Endodermal cell (in vitro differentiated cells): ENCODE measurements around the gene GOLGA6D. TPM values are rescaled to one million over a fixed set of nuclear protein-coding genes. Genes with fewer than 3 reads are reported as not detected.

ENCODE experiments used
- DNase-seq: peaks from one replicate; pipeline ENCODE4 v3.0.0-alpha.2; 2017
- H3K27ac ChIP-seq: 2 replicates; pipeline ENCODE4 v1.5.1; 2013; ENCODE audit warnings: mild to moderate bottlenecking, low read depth, low read length, moderate library complexity
- H3K27me3 ChIP-seq: 2 replicates; pipeline ENCODE4 v1.6.1; 2013; ENCODE audit warnings: mild to moderate bottlenecking, low read length, moderate library complexity; ENCODE audit not compliant: insufficient read depth, control insufficient read depth, poor library complexity, severe bottlenecking
- H3K36me3 ChIP-seq: 2 replicates; pipeline ENCODE4 v1.7.0; 2013; ENCODE audit warnings: mild to moderate bottlenecking, low read length, moderate library complexity; ENCODE audit not compliant: control insufficient read depth, insufficient read depth
- H3K4me1 ChIP-seq: one replicate; pipeline ENCODE4 v1.7.0; 2013; ENCODE audit warnings: low read length; ENCODE audit not compliant: control insufficient read depth, insufficient read depth
- H3K4me3 ChIP-seq: 2 replicates; pipeline ENCODE4 v1.5.1; 2013; ENCODE audit warnings: mild to moderate bottlenecking, low read length, moderate library complexity
- H3K9ac ChIP-seq: 2 replicates; pipeline ENCODE4 v1.6.1; 2013; ENCODE audit warnings: mild to moderate bottlenecking, low read length, moderate library complexity; ENCODE audit not compliant: poor library complexity, severe bottlenecking; ENCODE audit errors: extremely low read depth
- H3K9me3 ChIP-seq: 2 replicates; pipeline ENCODE4 v1.6.1; 2013; ENCODE audit warnings: mild to moderate bottlenecking, low read length, moderate library complexity; ENCODE audit not compliant: control insufficient read depth
- H3K27ac Mint-ChIP-seq: 2 replicates; pipeline ENCODE4 v1.8.0; 2020; ENCODE audit warnings: mixed read lengths
- H3K27me3 Mint-ChIP-seq: 2 replicates; pipeline ENCODE4 v1.8.0; 2021; ENCODE audit warnings: mild to moderate bottlenecking, mixed read lengths; ENCODE audit not compliant: insufficient read depth
- H3K36me3 Mint-ChIP-seq: 2 replicates; pipeline ENCODE4 v1.8.0; 2020; ENCODE audit warnings: low read depth, mixed read lengths
- H3K4me1 Mint-ChIP-seq: 2 replicates; pipeline ENCODE4 v1.8.0; 2020; ENCODE audit warnings: mixed read lengths
- H3K4me3 Mint-ChIP-seq: 2 replicates; pipeline ENCODE4 v1.8.0; 2020; ENCODE audit warnings: mild to moderate bottlenecking, moderate library complexity, mixed read lengths
- H3K9me3 Mint-ChIP-seq: 2 replicates; pipeline ENCODE4 v1.8.0; 2020; ENCODE audit warnings: mild to moderate bottlenecking, mixed read lengths
- CTCF ChIP-seq: fragments of 200-600 bp; sonication (generic); conservative IDR thresholded peaks from 2 replicates; pipeline ENCODE4 v1.5.0; 2021; ENCODE audit warnings: antibody characterized with exemption, mild to moderate bottlenecking
- WGBS, 2 experiments: methylation state at CpG; one replicate each; pipeline versions ENCODE4 v1.1.5 to v1.1.7; 2013; ENCODE audit warnings: missing lambda C conversion rate in 2 of 2, mixed read lengths in 1 of 2; ENCODE audit not compliant: insufficient coverage in 1 of 2, insufficient read length in 1 of 2; 5-methylcytosine and 5-hydroxymethylcytosine counted together
- total RNA-seq, 2 donors: library from RNA; stranded (reverse); fragmentation: NEBNext Ultra II Directional in 1 of 2; extraction: Animal tissue kit (Norgen Biotek cat#: 25700) in 1 of 2; gene quantifications; 2 replicates in 1 of 2; 3 replicates in 1 of 2; pipeline ENCODE4 v1.2.1, GENCODE V29; 2021

Gene GOLGA6D
- total RNA-seq, 2 donors from 2014 or later: 0.11 to 0.24 TPM

- no peak overlapping the region for H3K4me3 Mint-ChIP-seq
- no peaks in the 10 kb centered on the region for H3K36me3 ChIP-seq
- H3K9me3 Mint-ChIP-seq: peaks cover 3% of the 10 kb centered on the region
- H3K36me3 Mint-ChIP-seq: no peaks in the 10 kb centered on the region
- H3K27ac Mint-ChIP-seq: no peak overlapping the region
- peaks cover 1% of the 10 kb centered on the region for H3K4me1 Mint-ChIP-seq
- 90 to 95% methylated on average over 6 of the region's 6 CpGs for WGBS, 2 experiments
- no peak overlapping the region for H3K4me3 ChIP-seq
- no peaks in the 10 kb centered on the region for H3K4me1 ChIP-seq
- H3K27me3 Mint-ChIP-seq: peaks cover 15% of the 10 kb centered on the region
- DNase-seq: no peak
- no peak for TF ChIP-seq CTCF
- H3K27me3 ChIP-seq: no peaks in the 10 kb centered on the region
- no peak overlapping the region for H3K27ac ChIP-seq
- H3K9ac ChIP-seq: no peak overlapping the region
- H3K9me3 ChIP-seq: no peaks in the 10 kb centered on the region
Observed at GRCh38 chr15:75321711-75322110, 39.1 kb downstream of the GOLGA6D start.

- Mint-ChIP-seq H3K4me3 (no peak overlapping the region), H3K9me3 (no peaks in the 10 kb centered on the region), H3K4me1 (no peaks in the 10 kb centered on the region), H3K27me3 (peaks cover 8% of the 10 kb centered on the region), H3K36me3 (no peaks in the 10 kb centered on the region), H3K27ac (no peak overlapping the region)
- 89 to 95% methylated on average over 1 to 4 of the region's 4 CpGs for WGBS, 2 experiments
- TF ChIP-seq CTCF: no peak
- no peak overlapping the region for H3K4me3 ChIP-seq
- H3K9ac ChIP-seq: no peak overlapping the region
- H3K9me3 ChIP-seq: no peaks in the 10 kb centered on the region
- H3K36me3 ChIP-seq: no peaks in the 10 kb centered on the region
- DNase-seq: no peak
- H3K4me1 ChIP-seq: no peaks in the 10 kb centered on the region
- no peaks in the 10 kb centered on the region for H3K27me3 ChIP-seq
- no peak overlapping the region for H3K27ac ChIP-seq
Observed at GRCh38 chr15:75325922-75326321, 43.3 kb downstream of the GOLGA6D start.

GRCh38 chr15:75327005-75327404 is 44.4 kb downstream of the GOLGA6D start:
- Mint-ChIP-seq H3K27ac (no peak overlapping the region), H3K36me3 (no peaks in the 10 kb centered on the region), H3K4me3 (no peak overlapping the region), H3K9me3 (no peaks in the 10 kb centered on the region), H3K4me1 (no peaks in the 10 kb centered on the region), H3K27me3 (peaks cover 8% of the 10 kb centered on the region)
- WGBS, 2 experiments: 82 to 90% methylated on average over 3 to 4 of the region's 4 CpGs
- Histone ChIP-seq H3K9ac (no peak overlapping the region), H3K27ac (no peak overlapping the region), H3K9me3 (no peaks in the 10 kb centered on the region), H3K36me3 (no peaks in the 10 kb centered on the region), H3K4me1 (no peaks in the 10 kb centered on the region), H3K4me3 (no peak overlapping the region), H3K27me3 (no peaks in the 10 kb centered on the region)
- peak; percentile 41 for TF ChIP-seq CTCF
- peak; percentile 56 for DNase-seq
